ENCODE data around the gene CYB561.

CYB561 gene

GRCh38 chr17:63447471-63448009 lies 1.4 kb upstream of the CYB561 start:
- peak; percentile 59 for DNase-seq

- peak; percentile 67 for DNase-seq
These were observed 806 bp upstream of the CYB561 start for GRCh38 chr17:63446753-63447470.

- peak; percentile 49 for DNase-seq
These were observed 544 bp downstream of the CYB561 start for GRCh38 chr17:63445571-63445953.

- DNase-seq = no peak
These were observed 1.0 kb downstream of the CYB561 start for GRCh38 chr17:63445065-63445464.

GRCh38 chr17:63444457-63444856 lies 1.6 kb downstream of the CYB561 start:
- no peak for DNase-seq

GRCh38 chr17:63443053-63443452 lies 3.1 kb downstream of the CYB561 start:
- DNase-seq = no peak

- peak; percentile 8 for DNase-seq
These were observed 3.5 kb downstream of the CYB561 start for GRCh38 chr17:63442549-63443035.

GRCh38 chr17:63442074-63442473 lies 4.0 kb downstream of the CYB561 start:
- DNase-seq = no peak

GRCh38 chr17:63441654-63442053 lies 4.5 kb downstream of the CYB561 start:
- no peak for DNase-seq

- DNase-seq = no peak
These were observed 5.3 kb downstream of the CYB561 start for GRCh38 chr17:63440770-63441335.

GRCh38 chr17:63440127-63440769 lies 5.9 kb downstream of the CYB561 start:
- DNase-seq = no peak

GRCh38 chr17:63439687-63440086 lies 6.4 kb downstream of the CYB561 start:
- DNase-seq = no peak

GRCh38 chr17:63438092-63439051 lies 7.7 kb downstream of the CYB561 start:
- no peak for DNase-seq

- DNase-seq = no peak
These were observed 8.6 kb downstream of the CYB561 start for GRCh38 chr17:63437287-63438091.

- DNase-seq = no peak
These were observed 9.5 kb downstream of the CYB561 start for GRCh38 chr17:63436523-63437110.

GRCh38 chr17:63435681-63436522 lies 10.2 kb downstream of the CYB561 start:
- DNase-seq = peak; percentile 73

- DNase-seq = no peak
These were observed 11.0 kb downstream of the CYB561 start for GRCh38 chr17:63434951-63435571.

- no peak for DNase-seq
These were observed 12.1 kb downstream of the CYB561 start for GRCh38 chr17:63433746-63434591.

All from NCI-H345 (cell line).